Measurements from ENCODE around the gene AIP. TPM values are rescaled to one million over a fixed set of nuclear protein-coding genes. Genes with fewer than 3 reads are reported as not detected.
"Not testable (repeated sequence)": the region's sequence is repeated elsewhere in the genome, so short reads cannot be mapped to it uniquely, and the experiment has no call there.

AIP gene
- total RNA-seq, 1 experiment from 2014 or later, result 49.2 TPM

DNA sequence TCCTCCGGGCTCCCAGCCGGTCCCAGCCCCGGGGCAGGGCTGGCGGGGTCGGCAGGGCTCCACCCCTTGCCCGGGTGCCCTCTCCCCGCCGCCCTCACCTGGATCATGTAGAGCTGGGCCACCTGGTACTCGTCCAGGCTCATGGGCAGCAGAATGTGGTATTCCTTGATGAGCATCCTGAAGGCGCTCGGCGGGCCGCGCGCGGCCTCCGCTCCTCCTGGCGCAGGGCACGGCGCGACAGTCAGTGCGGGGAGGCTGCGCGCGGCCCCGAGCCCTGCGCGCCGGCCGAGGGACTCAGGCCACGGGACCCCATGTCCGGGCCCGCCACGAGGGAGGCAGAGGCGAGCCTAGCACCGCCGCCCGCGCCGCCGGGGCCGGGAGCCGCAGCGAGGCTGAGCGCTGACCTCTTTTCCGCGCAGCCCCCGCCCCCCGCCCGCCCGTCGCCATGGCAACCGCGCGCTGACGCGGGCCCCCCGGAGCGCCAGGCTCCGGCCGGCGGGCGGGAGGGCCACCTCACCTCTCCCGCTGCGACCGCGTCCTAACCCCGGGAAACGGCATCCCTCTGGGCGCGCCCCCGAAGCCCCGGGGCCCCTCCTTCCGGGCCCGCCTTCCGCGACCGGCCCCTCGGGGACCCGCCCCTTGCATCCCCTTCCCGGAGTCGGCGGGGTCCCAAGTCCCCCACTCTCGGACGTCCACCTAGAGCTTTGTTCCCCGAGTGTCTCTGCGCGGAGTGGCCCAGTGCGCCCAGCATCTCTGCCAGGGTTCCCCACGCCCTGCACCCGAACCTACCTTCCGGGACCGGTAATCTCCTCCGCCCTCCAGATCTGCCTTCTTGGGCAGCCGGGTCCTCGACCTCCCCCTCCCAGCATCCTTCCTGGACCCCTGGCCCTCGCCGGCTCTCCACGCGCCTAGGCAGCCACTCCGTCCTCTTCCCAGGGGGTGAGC, 21.5 kb downstream of the AIP start:
- peak; percentile 15 for DNase-seq (ENCODE audit: extremely low read depth, low read depth)

DNA sequence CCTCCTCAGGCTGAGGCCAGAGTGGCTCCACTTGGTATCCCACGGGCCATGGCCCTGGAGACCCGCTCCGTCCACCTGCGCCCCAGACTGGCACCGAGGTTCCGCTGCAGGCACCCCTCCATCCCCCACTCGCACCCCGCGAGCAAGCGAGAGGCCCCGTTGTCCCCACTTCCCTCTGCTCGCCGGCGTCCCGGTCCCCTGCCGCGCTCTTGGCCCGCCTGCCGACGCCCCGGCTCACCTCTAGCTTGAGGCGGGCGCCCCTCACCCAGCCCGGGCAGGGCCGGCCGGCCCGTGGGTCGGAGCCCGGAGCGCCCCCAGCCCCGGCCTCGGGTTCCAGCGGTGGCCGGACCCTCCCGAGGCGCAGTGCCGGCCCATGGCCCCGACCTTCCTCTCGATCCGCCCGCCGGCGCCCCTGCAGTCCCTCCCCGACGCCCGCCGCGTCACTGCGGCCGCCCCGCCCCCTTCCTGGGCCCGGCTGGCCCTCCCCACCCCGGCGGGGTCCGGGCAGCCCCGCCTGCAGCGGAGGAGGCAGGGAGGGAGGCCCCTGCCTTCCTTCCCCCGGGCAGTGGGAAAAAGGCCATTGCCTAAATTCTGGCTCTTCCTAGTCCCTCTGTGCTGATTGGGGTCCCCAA, 22.2 kb downstream of the AIP start, which contains the start of gene PITPNM1:
PITPNM1 (minus strand) TSS at position 414 of the 632 bp plus-strand sequence. CDS start 1,183 bp downstream, outside the sequence.
- peak; percentile 45 for DNase-seq (ENCODE audit: extremely low read depth, low read depth)

DNA sequence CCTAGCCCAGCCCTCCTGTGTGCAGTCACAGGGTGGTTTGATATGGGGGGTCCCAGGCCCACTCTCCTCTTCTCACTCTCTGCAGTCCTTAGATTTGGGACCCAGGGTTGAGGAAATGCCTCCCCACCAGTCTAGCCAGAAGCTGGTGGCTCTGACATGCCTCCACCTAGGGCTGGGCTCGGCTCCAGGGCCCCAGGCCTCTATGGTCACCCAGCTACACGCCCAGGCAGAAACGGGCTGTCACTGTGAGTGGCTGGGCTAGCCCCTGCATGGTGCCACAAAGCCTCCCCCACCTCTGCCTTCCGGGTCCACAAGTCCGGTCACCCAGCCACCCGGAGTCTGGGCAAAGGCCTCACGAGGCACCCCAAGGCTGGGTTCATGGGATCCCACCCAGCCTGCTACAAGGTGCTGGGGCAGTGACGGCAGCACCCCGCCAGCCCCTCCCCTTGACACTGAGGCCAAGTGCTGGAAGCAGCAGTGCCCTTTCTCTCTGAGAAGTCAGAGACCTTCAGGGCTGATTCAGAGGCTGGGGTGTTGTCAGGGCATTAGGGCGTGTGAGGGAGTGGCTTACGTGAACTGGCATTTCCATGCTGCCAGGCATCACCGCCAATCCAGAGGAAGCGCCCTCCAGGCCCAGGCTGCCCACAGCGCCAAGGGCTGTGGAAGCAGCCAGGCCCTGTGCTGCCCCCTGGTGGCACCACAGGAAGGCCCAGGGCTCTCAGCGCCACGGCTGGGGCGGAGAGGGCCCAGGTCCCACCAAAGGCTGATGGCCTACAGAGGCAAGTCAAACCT, 23.0 kb downstream of the AIP start:
- peak; percentile 96 for DNase-seq (ENCODE audit: extremely low read depth, low read depth)

DNA sequence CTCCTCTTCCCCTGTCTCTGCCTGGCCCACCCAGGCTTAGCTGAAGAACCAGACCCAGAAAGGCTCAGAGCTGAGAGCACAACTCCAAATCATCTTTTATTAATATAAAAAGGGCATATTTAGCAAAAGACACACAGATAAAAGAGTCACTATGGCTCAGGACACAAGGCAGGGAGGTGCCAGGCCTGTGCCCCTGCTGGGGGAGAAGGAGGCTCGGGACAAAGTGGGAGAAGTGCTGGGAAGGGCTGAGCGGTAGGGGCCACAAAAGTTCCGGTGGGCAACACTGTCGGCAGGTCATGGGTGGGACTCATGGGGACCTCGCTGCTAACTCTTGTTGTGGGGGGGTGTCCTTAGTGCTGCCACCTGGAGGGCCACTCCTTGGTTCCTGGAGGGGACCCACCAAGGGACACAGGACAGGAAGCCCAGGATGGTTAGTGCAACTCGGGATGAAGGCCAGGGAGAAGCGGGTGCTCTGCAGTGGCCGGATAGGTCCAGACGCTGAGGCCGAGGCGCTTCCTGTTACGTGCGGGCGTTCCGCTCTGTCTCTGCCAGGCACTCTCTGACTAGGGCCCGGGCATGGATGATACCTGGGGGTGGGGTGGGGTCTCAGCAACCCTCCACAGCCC, 23.7 kb downstream of the AIP start:
- DNase-seq (ENCODE audit: extremely low read depth, low read depth), result no peak

DNA sequence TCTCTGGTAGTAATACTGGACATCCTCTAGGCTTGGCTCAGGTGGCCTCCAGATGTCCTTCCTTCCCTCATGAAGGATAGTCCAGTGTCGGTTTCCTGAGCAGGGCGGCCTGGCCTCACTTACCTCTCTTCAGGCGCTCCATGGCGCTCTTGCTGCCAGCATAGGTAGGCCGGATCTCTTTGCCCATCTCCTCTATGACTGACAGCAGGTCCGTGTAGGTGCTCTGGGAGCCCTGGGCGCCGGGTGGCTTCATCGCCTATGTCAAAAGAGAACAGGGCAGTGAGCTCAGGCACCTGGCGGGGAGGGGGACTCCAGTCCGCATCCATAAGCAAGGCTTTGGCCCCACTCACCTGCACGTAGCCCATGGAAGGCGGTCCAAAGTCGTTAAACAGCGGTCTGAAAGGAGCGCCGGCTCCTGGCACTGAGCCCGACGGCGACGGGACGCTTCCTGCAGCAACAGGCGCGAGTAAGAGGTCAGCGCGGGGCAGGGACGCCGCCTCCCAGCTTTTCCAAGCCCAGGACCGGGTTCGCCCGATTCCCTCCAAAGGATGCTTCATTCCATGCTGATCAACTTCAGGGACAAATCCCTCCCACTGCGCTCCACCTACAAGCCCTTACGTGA, 24.5 kb downstream of the AIP start:
- no peak for DNase-seq (ENCODE audit: extremely low read depth, low read depth)

DNA sequence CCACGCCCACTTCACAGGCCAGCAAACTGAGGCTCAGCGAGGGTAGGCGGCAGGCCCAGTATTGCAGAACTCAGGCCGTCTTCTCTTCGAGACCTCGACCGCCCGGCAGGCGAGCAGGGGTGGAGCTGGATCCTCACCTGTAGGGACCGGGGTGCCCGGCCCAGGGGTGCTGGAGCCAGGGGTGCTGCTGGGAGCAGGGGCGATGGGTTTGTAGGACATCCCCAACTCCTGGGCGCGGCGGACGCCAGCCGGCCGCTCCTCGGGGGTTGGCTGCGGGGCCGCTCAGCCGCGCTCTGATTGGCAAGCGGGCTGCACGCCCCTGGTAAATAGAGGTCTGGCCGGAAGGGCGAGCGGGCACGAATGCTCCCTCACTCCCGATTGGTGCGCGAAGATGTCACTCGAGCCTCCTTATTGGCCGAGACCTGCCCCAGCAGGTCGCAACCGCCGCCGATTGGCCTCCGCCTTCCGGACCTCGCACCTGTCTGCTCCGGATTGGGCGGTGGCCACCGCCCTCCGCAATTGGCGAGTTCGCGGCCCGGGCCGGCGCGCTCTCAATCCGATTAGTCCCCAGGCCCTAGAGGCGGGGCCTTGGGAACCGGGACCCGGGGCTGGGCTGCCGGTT, 25.1 kb downstream of the AIP start, which contains the start of gene CDK2AP2:
CDK2AP2 (minus strand) TSS at position 299 of the 622 bp plus-strand sequence; CDS start at position 219, 80 bp downstream.
- peak; percentile 97 for DNase-seq (ENCODE audit: extremely low read depth, low read depth)

DNA sequence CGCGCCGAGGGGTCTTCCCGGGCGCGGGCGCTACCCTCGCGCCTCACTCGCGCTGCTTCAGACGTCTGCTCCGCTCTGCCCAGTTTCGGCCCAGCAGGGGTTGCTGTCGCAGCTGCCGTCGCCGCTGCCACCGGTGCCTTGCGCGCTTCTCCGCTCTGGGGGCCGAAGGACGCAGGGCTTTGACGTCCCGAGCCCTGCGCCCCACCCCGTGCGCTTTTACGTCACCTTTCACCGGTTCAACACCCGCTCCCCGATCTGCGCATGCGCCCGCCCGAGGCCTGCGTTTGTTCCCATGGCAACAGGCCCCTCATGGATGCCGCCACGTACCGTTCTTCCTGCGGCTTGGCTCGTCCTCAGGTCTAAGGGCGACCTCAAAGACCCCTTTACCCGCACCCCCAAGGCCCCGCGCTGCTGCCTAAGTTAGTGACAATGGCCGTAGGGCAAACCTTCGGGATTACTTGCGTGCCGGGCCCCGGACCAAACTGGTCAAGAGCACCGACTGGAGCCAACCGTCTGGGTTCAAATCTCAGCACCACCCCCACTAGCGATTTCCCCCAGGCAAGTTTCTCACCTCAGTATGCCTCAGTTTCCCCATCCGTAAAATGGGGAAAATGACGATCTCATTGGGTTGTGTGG, 25.8 kb downstream of the AIP start:
- peak; percentile 93 for DNase-seq (ENCODE audit: extremely low read depth, low read depth)

DNA sequence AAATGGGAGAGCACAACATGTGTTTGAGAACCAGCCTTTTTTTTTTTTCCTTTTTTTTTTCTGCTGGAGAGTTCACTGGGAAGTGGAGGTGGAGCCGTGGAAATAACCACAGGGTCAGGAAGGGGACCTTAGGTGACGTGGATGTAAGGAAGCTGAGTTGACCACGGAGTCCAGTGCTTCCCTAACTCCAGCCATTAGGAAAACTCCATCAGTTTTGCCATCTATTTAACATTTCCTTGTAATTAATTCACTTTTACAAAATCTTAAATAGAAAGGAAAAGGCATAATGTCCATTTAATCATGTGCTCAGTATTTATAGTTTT, 27.2 kb downstream of the AIP start:
- no peak for DNase-seq (ENCODE audit: extremely low read depth, low read depth)

DNA sequence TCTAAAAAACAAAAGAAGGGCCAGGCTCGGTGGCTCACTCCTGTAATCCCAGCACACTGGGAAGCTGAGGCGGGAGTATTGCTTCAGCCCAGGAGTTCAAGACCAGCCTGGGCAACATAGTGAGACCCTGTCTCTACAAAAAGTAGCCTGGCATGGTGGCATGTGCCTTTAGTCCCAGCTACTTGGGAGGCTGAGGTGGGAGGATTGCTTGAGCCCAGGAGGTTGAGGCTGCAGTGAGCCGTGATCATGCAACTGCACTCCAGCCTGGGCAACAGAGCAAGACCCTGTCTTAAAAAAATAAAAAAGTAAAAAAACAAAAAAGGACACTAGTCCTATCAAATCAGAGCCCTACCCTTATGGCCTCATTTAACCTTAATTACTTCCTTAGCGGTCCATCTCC, 28.7 kb downstream of the AIP start:
- not testable (repeated sequence) for DNase-seq (ENCODE audit: extremely low read depth, low read depth)

DNA sequence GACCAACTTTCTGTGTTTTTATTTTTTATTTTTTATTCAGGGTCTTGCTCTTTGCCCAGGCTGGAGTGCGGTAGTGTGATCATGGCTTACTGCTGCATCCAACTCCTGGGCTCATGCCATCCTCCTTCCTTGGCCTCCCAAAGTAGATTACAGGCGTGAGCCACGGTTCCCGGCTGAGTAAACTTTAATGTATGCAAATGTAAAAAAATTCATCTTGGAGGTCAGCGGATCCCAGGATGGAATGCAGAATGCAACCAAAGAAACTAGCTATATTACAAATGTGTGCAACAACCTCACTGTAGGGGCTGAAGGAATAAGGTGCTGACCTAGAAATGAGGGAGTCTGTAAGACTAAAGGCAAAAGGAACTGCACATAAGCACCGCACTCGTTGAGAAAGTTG, 31.3 kb downstream of the AIP start:
- no peak for DNase-seq (ENCODE audit: extremely low read depth, low read depth)

DNA sequence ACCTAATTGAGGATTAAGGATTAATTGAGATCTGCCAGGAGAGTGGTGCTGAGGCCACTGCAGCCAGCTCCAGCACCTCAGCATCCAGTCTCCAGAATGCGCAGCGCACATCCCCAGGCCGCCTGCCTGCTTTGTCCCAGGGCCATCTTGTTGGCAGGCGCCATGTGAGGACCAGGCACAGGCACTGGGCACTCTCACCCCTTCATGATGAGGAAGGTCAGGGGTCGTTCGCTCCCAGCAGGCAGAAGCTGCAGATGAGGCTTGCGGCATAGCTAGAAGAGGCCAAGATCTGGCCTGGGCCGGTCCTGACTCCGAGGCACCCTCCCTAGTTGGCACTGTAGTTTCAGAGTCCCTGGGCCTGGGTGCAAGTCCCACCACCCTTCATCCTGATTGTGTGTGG, 34.0 kb downstream of the AIP start:
- no peak for DNase-seq (ENCODE audit: extremely low read depth, low read depth)

DNA sequence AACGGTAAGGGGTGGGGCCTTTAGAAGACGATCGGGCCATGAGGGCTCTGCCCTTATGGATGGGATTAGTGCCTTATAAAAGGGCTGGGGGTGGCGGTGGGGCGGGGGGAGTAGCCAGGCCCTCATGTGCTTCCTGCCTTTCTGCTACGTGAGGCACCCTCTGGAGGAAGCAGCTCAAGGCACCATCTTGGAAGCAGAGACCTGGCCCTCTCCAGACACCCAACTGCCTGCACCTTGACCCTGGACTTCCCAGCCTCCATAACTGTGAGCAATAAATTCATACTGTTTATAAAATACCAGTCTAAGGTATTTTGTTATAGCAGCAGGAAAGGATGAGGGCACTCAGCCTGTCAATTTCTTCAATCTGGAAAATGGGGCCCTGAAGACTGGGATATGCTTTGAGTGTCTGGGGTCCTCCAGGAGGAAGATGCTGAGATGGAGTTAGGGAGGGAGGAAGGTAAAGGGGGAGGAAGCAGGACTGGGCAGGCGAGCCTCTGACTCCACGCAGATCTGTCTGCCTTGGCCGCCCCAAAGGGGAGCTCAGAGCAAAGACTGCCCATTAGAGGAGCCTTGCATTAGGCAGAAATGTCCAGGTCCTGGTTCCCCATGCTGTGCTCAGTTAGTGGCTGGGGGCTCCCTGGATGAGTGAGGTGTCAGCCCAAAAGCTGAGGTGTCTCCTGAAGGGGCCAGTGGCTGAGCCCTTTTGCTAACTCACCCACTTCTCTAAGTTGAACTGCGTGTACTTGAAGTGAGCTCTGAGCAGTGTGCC, 35.1 kb downstream of the AIP start:
- DNase-seq (ENCODE audit: extremely low read depth, low read depth), result no peak

DNA sequence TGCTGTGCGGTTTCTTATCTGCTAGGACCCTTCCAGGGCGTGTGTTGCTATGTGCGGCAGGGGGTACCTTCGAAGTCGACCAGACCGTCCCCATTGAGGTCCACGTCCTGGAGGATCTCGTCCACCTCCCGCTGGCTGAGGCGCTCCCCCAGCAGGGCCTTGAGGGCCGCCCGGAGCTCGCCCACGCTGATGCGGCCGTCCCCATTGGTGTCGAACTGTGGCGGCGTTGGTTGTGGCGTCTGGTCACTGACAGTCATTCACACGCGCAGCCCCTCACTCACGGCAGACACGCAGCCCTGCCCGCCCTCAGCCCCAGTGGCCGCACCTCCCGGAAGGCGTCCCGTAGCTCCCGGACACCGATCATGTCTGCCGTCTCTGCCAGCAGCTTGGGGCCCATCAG, 36.9 kb downstream of the AIP start:
- no peak for DNase-seq (ENCODE audit: extremely low read depth, low read depth)

DNA sequence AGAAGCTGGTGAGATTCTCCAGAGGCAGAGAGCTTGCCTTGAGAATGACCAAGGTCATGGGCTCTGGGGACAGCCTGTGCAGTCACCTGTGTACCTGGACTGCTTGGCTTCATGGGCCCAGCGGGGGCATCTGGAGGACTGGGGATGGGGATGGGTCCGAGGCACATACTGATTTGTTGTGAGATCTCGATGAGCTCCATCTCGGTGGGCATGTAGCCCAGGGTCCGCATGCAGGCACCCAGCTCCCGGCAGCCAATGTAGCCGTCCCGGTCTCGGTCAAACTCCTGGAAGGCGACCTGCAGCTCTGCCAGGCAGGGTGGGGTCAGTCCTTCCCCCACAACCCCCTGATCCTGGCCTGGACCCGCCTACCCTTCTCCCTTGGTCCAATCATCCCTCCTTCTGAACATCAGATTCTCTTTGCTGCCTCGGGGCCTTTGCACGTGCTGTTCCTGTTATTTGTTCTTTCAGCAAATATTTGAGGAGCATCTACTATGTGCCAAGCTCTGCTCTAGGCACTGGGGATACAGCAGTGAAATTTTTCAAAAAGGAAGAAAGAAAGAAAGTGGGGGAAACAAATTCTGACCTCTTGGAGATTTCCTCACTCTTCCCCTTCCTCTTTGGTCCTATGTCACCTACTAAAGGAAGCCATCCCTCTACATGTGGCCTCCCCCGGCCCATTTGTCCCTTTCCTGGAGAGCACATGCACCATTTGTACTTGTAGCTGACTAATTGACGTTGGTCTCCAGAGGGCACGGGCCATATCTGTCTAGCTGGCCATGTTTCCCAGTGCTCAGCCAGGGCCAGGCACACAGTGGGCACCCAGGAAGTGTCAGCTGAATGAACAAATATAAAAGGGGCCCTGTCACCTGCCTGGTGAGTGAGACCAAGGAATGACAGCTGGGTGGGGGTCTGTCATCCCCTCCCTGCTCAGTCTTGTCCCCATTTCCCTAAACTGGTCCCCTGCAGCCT, 38.3 kb downstream of the AIP start:
- no peak for DNase-seq (ENCODE audit: extremely low read depth, low read depth)

DNA sequence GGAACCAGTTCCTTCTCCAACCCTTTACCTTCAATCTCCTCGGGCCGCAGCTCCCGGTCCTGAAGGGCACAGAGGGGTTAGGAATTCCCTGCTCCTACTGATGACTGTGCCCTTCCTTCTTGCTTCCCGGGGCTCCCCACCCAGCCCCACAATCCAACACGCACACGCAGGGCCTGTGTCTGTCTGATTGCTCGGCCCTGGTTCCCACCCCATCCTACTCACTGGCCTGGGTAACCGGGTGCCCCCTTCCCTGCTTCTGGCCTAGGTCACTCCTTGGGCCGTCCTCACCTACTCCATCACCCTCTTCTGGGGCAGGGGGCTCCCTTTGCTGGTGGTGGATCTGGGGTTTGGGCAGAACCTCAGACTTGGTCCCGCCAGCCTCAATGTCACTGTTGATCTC, 39.1 kb downstream of the AIP start:
- DNase-seq (ENCODE audit: extremely low read depth, low read depth), result no peak

DNA sequence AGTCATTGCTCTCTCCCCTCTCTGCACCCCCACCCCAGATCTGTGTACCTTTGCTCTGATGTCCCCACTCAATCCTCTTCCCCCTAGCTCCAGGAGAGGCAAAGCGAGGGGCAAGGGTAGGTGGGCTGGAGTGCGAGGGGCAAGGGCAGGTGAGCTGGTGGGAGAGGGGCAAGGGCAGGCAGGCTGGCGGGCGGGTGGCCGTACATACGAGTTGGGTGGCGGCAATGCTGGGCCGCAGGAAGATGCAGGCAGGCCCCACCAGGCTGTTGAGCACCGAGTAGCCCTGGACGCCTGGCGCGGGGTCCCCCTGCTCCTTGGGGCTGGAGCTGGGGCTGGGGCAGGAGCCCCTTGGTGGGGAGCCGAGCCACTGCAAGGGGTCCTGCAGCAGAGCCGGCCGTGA, 39.5 kb downstream of the AIP start:
- no peak for DNase-seq (ENCODE audit: extremely low read depth, low read depth)

DNA sequence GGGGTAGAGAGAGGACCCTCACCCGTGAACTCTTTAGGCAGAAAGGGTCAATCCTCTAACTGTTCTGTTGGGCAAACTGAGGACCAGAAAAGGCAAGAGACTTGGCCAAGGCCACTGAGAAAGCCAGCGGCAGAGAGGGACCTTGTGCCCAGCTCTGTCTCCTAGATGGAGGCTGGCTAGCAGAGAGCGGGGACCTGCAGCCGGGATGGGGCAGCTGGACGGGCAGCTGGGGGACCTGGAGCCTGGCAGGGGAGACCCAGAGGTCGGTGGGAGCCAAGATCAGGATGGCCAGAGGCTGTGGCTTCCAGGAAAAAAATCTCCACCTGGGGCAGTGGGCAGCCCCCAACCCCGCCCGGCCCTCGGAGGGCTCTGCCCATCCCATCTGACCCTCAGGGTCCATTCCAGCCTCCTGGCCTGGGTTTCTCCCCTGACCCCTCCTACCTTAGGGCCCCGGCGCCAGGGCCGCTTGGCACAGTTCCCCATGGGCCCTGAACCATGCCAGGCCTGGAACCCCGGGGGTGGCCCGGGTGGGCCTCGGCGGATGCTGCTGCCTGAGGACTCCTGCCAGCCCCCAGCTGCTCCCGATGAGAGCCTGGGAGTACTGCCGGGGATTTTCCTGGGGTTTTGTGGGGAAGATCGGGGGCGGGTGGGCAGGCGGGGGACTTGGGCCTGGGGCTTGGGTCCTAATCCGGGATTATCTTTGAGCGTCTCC, 40.2 kb downstream of the AIP start, which contains the start of gene CABP2:
CABP2 (minus strand) TSS at position 603 of the 712 bp plus-strand sequence; CDS start at position 483, 120 bp downstream.
- DNase-seq (ENCODE audit: extremely low read depth, low read depth), result no peak
